Measurements from ENCODE around the gene BRD1.

DNA sequence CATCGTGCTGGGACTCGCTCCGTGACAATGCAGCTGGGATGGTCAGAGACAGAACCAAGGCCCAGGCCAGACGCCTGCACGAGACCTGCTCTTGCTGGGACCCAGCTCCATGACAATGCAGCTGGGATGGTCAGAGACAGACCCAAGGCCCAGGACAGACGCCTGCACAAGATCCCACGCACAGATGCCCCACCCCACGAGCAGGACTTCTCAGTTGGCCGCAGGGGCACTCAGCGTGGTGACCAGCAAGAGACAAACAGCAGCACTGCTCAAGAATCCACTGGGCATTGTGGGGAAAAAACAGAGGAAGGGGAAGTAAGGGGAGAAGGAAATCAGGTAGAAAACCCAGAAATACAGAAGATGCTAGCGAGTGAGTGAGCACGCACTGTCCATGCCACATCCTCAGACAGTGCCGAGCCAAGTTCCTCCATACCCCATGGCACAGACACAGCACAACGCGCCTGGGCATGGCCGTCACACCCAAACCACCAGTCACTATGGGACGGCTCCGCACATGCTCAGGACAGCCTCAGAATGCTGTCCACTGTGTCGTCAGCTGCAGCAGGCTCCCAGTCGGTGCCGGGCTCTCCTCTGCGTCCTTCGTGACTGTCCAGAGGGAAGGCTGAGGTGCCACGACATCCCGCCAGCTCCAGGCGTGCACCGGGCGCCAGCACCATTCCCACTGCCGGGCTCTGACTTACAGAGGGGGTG lies 44.5 kb downstream of the BRD1 start:
- TF ChIP-seq POLR2AphosphoS5 (IDR thresholded peaks at IDR 0.05; ENCODE audit: low read depth) (no peak), CTCF (IDR thresholded peaks at IDR 0.05; ENCODE audit: insufficient read depth, low read length) (no peak), REST (IDR thresholded peaks at IDR 0.05; ENCODE audit: insufficient replicate concordance, low read depth) (no peak), GABPA (IDR thresholded peaks at IDR 0.05; ENCODE audit: low read depth) (no peak), SPI1 (IDR thresholded peaks at IDR 0.05; ENCODE audit: borderline replicate concordance, low read depth) (no peak)
